Suppressor macrophage (primary cell): Measurements from ENCODE around the gene TPST2.

Experiments used
- DNase-seq, 4 experiments: peaks; one replicate each; pipeline ENCODE4 v3.0.0-alpha.2; 2020 to 2022

TPST2 gene

GRCh38 chr22:26610072-26610958 lies 20.4 kb upstream of the TPST2 start:
- peak; percentile 61 to 78 (median 66) for DNase-seq

- DNase-seq, result no peak
Measured at GRCh38 chr22:26609287-26609686, 19.4 kb upstream of the TPST2 start.

GRCh38 chr22:26608129-26608528 lies 18.2 kb upstream of the TPST2 start:
- DNase-seq, result no peak

- peak in 1 of 4 experiments; percentile 43 for DNase-seq
Measured at GRCh38 chr22:26606611-26607010, 16.7 kb upstream of the TPST2 start.

- no peak for DNase-seq
Measured at GRCh38 chr22:26604368-26604767, 14.4 kb upstream of the TPST2 start.

GRCh38 chr22:26602127-26602526 lies 12.2 kb upstream of the TPST2 start:
- no peak for DNase-seq

GRCh38 chr22:26601726-26602125 lies 11.8 kb upstream of the TPST2 start:
- no peak for DNase-seq

- DNase-seq, result no peak
Measured at GRCh38 chr22:26599505-26599904, 9.6 kb upstream of the TPST2 start.

GRCh38 chr22:26597480-26597879 lies 7.5 kb upstream of the TPST2 start:
- no peak for DNase-seq

- no peak for DNase-seq
Measured at GRCh38 chr22:26597026-26597425, 7.1 kb upstream of the TPST2 start.

- DNase-seq, result no peak
Measured at GRCh38 chr22:26593763-26594162, 3.8 kb upstream of the TPST2 start.

GRCh38 chr22:26592421-26592891 lies 2.5 kb upstream of the TPST2 start:
- peak; percentile 36 to 71 (median 57) for DNase-seq

- peak; percentile 19 to 53 (median 48) for DNase-seq
Measured at GRCh38 chr22:26589367-26589844, 526 bp downstream of the TPST2 start.

- DNase-seq, result peak; percentile 24 to 47 (median 44)
Measured at GRCh38 chr22:26588729-26589366, 1.1 kb downstream of the TPST2 start.

- peak; percentile 50 to 84 (median 66) for DNase-seq
Measured at GRCh38 chr22:26587991-26588613, 1.8 kb downstream of the TPST2 start.

GRCh38 chr22:26586556-26587325 lies 3.2 kb downstream of the TPST2 start:
- peak in 3 of 4 experiments; percentile 28 to 47 (median 32) for DNase-seq

GRCh38 chr22:26585104-26585790 lies 4.7 kb downstream of the TPST2 start:
- DNase-seq, result peak in 2 of 4 experiments; percentile 21 to 32

GRCh38 chr22:26584010-26584409 lies 5.9 kb downstream of the TPST2 start:
- no peak for DNase-seq

GRCh38 chr22:26581633-26582168 lies 8.2 kb downstream of the TPST2 start:
- DNase-seq, result no peak

- no peak for DNase-seq
Measured at GRCh38 chr22:26581026-26581425, 8.9 kb downstream of the TPST2 start.

- no peak for DNase-seq
Measured at GRCh38 chr22:26580240-26580962, 9.5 kb downstream of the TPST2 start.
